HUES48 (cell line): ENCODE measurements around the gene CPLX1.

Experiments used
- H3K27ac ChIP-seq: one replicate; pipeline ENCODE4 v1.7.0; 2013; ENCODE audit warnings: low read depth, low read length, inconsistent platforms
- H3K27me3 ChIP-seq: 2 replicates; pipeline ENCODE4 v1.6.1; 2013; ENCODE audit warnings: mild to moderate bottlenecking, low read length; ENCODE audit not compliant: control insufficient read depth, insufficient read depth
- H3K36me3 ChIP-seq: 2 replicates; pipeline ENCODE4 v1.6.1; 2013; ENCODE audit warnings: low read length; ENCODE audit not compliant: control insufficient read depth, insufficient read depth
- H3K4me1 ChIP-seq: 2 replicates; pipeline ENCODE4 v1.6.1; 2013; ENCODE audit warnings: mild to moderate bottlenecking, low read length; ENCODE audit not compliant: control insufficient read depth, insufficient read depth
- H3K4me3 ChIP-seq: 2 replicates; pipeline ENCODE4 v1.5.1; 2013; ENCODE audit warnings: mild to moderate bottlenecking, low read depth, low read length
- H3K9ac ChIP-seq: 2 replicates; pipeline ENCODE4 v1.6.1; 2013; ENCODE audit warnings: mild to moderate bottlenecking, low read depth, low read length, moderate library complexity
- H3K9me3 ChIP-seq: 2 replicates; pipeline ENCODE4 v1.6.1; 2013; ENCODE audit warnings: low read length; ENCODE audit not compliant: control insufficient read depth, insufficient read depth

CPLX1 gene

DNA sequence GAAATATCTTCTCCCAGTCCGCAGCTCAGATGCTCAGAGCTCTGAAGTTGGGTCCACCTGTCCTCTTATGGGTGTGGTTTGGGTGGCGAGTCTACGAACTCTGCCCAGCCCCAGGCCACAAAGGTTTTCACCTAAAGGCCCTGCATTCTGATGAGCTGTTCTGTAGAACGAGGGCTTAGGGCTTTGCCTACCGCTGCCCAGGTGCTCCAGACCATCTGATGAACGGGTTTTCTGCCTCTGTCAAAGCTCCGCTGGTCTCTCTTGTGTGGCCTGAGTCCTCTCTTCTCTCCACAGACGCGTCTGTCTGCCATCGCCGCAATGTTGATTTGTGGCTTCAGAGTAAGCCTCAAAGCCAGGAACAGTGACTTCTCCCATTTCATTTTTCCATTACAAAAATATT is 28.4 kb upstream of the CPLX1 start:
- H3K9ac ChIP-seq: no peak overlapping the region
- no peaks in the 10 kb centered on the region for H3K4me1 ChIP-seq
- no peak overlapping the region for H3K27ac ChIP-seq
- no peak overlapping the region for H3K4me3 ChIP-seq
- no peaks in the 10 kb centered on the region for H3K9me3 ChIP-seq
- peaks cover 40% of the 10 kb centered on the region for H3K36me3 ChIP-seq
- H3K27me3 ChIP-seq: no peaks in the 10 kb centered on the region

DNA sequence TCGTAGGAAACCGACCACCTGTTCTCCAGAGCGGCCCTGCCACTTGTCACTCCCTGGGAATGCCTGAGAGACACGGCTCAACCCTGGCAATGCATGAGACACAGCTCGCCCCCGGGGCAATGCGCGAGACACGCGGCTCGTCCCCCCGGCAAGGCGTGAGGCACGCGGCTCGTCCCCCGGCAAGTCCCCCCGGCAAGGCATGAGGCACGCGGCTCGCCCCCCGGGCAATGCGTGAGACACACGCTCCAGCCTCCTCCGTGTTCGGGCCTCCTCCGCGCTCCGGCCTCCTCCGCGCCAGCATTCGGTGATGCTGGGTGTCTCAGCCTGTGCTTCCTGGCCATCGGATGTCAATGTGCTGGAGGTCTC is 27.5 kb upstream of the CPLX1 start:
- Histone ChIP-seq H3K36me3 (peaks cover 35% of the 10 kb centered on the region), H3K9me3 (no peaks in the 10 kb centered on the region), H3K27me3 (no peaks in the 10 kb centered on the region), H3K27ac (no peak overlapping the region), H3K9ac (no peak overlapping the region), H3K4me3 (no peak overlapping the region), H3K4me1 (no peaks in the 10 kb centered on the region)

DNA sequence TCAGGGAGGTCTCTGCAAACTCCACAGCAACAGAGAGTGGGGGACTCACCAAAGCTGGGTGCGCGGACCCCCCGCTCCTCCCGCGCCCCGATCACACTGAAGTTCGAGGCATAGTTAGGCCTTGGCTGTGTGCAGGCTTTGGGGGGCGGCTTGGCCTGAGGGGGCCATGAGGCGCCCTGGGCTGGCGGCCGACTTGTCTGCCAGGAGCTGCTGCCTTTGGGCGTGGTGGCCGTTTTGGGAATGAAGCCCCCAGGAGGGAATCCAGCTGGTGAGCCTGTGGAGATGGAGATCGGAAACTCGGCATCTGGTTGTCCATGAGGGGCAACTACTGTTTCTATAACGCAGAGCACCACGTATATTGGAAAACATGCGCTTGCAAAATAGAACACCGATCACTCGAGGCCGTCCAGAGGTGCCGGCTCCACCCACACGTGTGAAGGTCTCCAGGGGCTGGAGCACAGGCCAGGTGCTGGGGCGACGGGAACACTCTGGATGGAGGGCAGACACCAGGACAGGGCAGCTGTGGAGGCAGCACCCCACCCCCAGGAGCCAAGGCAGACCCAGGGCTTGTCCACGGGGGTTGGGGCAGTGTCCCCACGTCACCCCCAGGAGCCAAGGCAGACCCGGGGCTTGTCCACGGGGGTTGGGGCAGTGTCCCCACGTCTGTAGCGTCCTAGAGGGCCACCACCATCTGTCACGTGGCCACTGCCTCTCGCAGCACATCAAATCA is 25.9 kb upstream of the CPLX1 start:
- no peak overlapping the region for H3K9ac ChIP-seq
- no peak overlapping the region for H3K4me3 ChIP-seq
- H3K27me3 ChIP-seq: no peaks in the 10 kb centered on the region
- H3K9me3 ChIP-seq: no peaks in the 10 kb centered on the region
- H3K27ac ChIP-seq: no peak overlapping the region
- no peaks in the 10 kb centered on the region for H3K4me1 ChIP-seq
- H3K36me3 ChIP-seq: peaks cover 21% of the 10 kb centered on the region

DNA sequence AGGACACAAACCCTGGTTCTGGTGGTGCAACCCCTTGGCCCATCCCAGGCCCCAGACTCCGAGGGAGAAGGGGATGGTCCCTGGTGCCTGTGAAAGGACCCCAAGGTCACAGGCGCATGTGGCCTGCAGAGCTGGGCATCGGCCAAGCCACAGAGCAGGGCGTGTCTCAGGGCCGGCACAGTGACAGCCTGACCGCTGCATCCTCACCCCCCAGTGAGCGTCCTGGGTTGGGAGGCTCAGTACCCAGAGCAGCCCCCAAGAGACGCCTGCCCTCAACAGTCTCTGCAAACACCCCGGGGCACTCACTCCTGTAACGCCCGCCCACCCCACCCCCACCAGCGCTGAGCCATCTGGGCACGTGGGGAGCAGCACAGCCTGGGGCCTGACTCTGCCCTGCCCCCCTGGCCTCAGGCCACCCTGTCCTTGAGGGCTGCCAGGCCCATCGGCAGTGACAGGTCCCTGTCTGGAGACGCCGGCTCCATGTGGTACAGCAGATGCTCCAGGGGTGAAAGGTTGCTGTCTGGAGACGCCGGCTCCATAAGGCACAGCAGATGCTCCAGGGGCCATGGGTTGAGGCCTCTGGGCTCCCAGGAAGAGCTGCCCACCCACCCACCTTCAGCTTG is 24.5 kb upstream of the CPLX1 start:
- Histone ChIP-seq H3K4me3 (no peak overlapping the region), H3K4me1 (no peaks in the 10 kb centered on the region), H3K9ac (no peak overlapping the region), H3K36me3 (peaks cover 17% of the 10 kb centered on the region), H3K27ac (no peak overlapping the region), H3K9me3 (no peaks in the 10 kb centered on the region), H3K27me3 (no peaks in the 10 kb centered on the region)

DNA sequence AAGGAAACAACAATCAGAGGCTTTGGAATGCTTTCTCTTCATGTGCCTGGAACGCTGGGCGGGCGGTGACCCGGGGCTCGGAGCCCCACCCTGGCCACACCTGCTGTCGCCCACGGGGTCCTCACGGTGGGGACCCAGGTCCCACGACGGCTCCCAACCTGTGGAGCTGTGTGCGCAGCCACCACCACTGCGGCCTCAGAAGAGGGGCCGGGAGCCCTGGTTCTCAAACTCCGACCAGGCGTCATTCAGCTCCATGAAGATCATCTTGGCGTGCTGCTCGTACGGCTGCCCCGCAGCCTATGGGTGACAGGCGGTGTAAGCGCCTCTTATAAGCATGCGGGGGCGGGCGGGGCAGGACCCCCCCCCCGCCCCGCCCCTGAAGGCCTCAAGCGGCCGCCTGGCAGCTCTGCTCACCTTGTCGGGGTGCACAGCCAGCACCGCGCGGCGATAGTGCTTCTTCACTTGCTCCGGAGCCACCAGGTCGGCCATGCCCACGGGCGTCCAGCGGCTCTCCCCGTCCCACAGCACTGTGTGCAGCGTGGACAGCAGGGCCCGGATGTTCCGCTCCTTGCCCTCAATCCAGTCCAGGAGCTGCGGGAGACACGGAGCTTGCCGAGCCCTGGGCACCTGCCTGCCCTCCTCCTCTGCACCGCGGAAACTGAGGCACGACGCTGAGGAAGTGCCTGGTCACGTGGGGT is 23.7 kb upstream of the CPLX1 start:
- Histone ChIP-seq H3K9ac (no peak overlapping the region), H3K36me3 (peaks cover 13% of the 10 kb centered on the region), H3K27me3 (no peaks in the 10 kb centered on the region), H3K4me3 (no peak overlapping the region), H3K4me1 (no peaks in the 10 kb centered on the region), H3K27ac (no peak overlapping the region), H3K9me3 (no peaks in the 10 kb centered on the region)

DNA sequence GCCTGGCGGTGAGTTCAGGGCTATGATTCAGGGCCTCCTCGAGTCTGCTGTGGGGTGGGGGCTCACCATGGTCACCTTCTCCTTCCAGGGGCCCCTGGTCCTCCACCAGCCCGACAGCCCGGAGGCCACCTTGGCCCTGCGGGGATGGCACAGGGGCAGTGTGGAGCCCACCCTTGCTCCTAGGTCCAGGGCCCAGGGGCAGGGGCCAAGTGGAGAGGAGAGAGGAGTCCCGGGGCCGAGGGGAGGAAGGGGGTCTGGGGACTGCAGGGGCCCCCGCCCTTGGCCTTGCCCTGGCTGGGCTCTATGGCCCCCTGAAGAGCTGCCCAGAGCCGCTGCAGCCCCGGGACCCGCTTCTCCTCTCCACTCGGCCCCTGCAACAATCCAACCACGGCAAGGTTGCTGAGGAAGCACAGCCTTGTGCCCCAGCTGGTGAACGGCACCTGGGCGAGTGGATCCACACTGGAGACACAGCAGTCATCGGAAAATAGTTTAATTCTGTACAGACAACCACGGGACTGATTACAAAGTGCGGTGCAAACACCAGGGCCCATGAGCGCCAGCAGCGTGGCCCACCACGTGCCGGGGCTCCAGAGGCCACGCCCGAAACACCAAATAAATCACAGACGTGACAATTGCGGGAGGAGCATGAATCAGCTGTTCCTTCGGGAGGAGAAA is 23.0 kb upstream of the CPLX1 start:
- Histone ChIP-seq H3K36me3 (peaks cover 8% of the 10 kb centered on the region), H3K9ac (no peak overlapping the region), H3K27me3 (no peaks in the 10 kb centered on the region), H3K4me3 (no peak overlapping the region), H3K4me1 (no peaks in the 10 kb centered on the region), H3K27ac (no peak overlapping the region), H3K9me3 (no peaks in the 10 kb centered on the region)

DNA sequence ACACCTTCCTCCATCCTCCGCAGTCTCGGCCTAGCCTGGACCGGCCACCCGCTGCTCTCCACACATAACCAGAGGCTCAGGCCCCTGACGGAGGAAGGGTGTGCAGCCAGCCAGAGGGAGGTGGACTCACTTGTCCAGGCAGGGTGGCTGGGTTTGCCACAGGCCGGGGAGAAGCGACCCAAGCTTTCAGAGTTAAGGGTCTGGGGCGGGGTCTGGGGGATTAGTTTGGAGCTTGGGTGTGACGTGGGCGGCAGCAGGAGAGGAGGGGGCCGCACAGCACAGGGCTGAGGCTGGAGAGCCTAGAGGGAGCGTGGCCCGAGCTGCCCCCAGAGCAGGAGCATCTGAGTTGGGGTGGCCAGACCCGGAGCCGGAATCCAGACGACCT is 22.4 kb upstream of the CPLX1 start:
- no peaks in the 10 kb centered on the region for H3K27me3 ChIP-seq
- no peak overlapping the region for H3K27ac ChIP-seq
- H3K9ac ChIP-seq: no peak overlapping the region
- no peaks in the 10 kb centered on the region for H3K4me1 ChIP-seq
- H3K9me3 ChIP-seq: no peaks in the 10 kb centered on the region
- no peak overlapping the region for H3K4me3 ChIP-seq
- peaks cover 8% of the 10 kb centered on the region for H3K36me3 ChIP-seq

DNA sequence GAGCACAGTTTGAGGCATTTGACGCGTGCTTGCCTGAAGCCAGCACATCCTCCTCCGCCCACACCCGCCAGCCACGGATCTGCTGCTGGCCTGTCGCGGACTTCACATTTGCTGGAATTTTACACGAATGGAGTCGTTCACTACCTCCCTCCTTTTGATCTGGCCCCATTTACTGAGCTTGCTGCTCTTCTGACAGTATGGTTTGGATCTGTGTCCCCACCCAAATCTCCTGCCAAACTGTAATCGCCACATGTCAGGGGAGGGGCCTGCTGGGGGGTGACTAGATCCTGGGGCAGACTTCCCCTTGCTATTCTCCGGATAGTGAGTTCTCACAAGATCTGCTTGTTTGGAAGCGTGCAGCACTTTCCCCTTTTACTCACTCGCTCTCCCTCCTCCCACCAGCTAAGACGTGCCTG is 19.9 kb upstream of the CPLX1 start:
- H3K27ac ChIP-seq: no peak overlapping the region
- H3K4me1 ChIP-seq: no peaks in the 10 kb centered on the region
- no peaks in the 10 kb centered on the region for H3K27me3 ChIP-seq
- H3K36me3 ChIP-seq: peaks cover 8% of the 10 kb centered on the region
- no peaks in the 10 kb centered on the region for H3K9me3 ChIP-seq
- H3K9ac ChIP-seq: no peak overlapping the region
- H3K4me3 ChIP-seq: no peak overlapping the region

DNA sequence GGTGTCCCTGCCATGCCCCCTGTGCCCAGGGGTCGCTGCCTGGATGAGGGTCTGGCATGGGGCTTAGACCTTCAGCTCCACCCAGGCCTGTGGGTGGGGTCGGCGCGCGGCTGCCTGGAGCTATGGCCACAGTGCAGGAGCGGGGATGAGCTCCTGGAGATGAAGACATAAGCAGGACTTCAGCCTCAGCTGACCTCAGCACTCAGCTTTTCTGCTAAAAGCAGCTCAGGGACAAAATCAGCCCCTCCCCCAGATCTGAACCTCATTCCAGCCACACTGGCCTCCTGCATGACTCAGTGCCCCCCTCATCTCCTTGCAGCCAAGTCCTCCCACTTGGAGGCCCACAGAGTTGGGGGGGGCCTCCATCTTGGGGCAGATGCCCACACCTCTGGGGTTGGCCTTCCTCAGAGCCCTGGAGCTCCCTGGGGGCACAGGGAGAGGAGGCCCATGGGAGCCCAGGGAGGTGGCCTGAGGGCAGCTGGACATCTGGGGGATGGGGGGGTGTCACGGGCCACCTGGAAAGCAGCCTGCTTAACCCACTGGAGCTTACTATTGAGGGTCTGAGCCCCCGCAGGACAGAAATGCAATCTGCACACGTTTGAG is 19.4 kb upstream of the CPLX1 start:
- H3K36me3 ChIP-seq: peaks cover 8% of the 10 kb centered on the region
- no peaks in the 10 kb centered on the region for H3K9me3 ChIP-seq
- no peaks in the 10 kb centered on the region for H3K4me1 ChIP-seq
- H3K27me3 ChIP-seq: no peaks in the 10 kb centered on the region
- H3K9ac ChIP-seq: no peak overlapping the region
- no peak overlapping the region for H3K4me3 ChIP-seq
- H3K27ac ChIP-seq: no peak overlapping the region

DNA sequence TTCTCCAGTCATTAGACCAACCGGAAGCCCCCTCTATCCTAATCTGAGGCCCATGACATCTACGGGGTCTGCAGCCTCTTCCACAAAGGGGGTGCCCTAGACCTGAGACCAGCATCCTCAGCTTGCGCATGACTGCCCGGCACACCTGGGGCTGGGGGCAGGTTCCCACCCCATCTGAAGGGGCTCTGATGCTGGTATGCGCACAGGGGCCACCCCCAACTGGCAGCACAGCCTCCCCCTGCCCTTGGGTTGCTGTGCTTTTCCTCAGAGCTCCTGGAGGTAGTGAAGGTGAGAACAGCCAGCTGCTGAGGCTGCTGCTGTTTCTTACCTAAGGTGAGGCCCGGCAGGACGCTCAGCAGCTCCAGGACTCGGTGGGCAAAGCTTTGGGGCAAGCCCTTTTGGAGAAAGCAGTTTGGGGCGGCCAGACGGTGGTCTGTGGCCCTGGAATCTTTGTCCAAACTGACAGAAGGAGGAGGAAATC is 18.9 kb upstream of the CPLX1 start:
- Histone ChIP-seq H3K9me3 (no peaks in the 10 kb centered on the region), H3K36me3 (peaks cover 6% of the 10 kb centered on the region), H3K27ac (no peak overlapping the region), H3K4me1 (no peaks in the 10 kb centered on the region), H3K27me3 (no peaks in the 10 kb centered on the region), H3K9ac (no peak overlapping the region), H3K4me3 (no peak overlapping the region)
